ENCODE results near the gene MTHFSD.

- TF ChIP-seq L3MBTL2 (conservative IDR thresholded peaks at IDR 0.05) (no peak), BHLHE40 (IDR thresholded peaks at IDR 0.05; ENCODE audit: borderline replicate concordance) (no peak), TARDBP (IDR thresholded peaks at IDR 0.05) (no peak), FOXA1 (IDR thresholded peaks at IDR 0.05) (no peak), NFRKB (IDR thresholded peaks at IDR 0.05) (no peak), CTBP1 (IDR thresholded peaks at IDR 0.05; ENCODE audit: borderline replicate concordance) (no peak), SP1 (IDR thresholded peaks at IDR 0.05) (no peak), SUZ12 (IDR thresholded peaks at IDR 0.05) (no peak), FOXK2 (IDR thresholded peaks at IDR 0.05) (no peak)
These were observed 54.1 kb downstream of the MTHFSD start for GRCh38 chr16:86500708-86501510.
